SK-N-SH treated with all-trans-retinoic acid at 6 μM for 48 hours (cell line): ENCODE data around the gene QSOX1.

Experiments
- ATAC-seq: fragments of 200-7000 bp; cut with Tn5 transposase; 3 replicates; pipeline ENCODE4 v1.9.1; 2020; ENCODE audit warnings: mild to moderate bottlenecking, moderate library complexity
- ARNTL ChIP-seq: fragments of 450-650 bp; formaldehyde crosslinking; IDR thresholded peaks from 2 replicates; pipeline ENCODE4 v1.5.0; 2020; ENCODE audit warnings: low read depth, mild to moderate bottlenecking, moderate library complexity, borderline replicate concordance
- BACH2 ChIP-seq: fragments of 250-450 bp; sonication (Bioruptor Pico); IDR thresholded peaks from 2 replicates; pipeline ENCODE4 v1.9.0; 2021; ENCODE audit warnings: mild to moderate bottlenecking, borderline replicate concordance
- CSDC2 ChIP-seq: fragments of 250-450 bp; sonication (Bioruptor Pico); IDR thresholded peaks from 2 replicates; pipeline ENCODE4 v1.5.0; 2020; ENCODE audit warnings: mild to moderate bottlenecking, moderate library complexity
- ESRRG ChIP-seq: fragments of 250-450 bp; sonication (Bioruptor Pico); IDR thresholded peaks from 2 replicates; pipeline ENCODE4 v1.6.1; 2021; ENCODE audit warnings: mild to moderate bottlenecking
- GLIS3 ChIP-seq: fragments of 250-450 bp; sonication (Bioruptor Pico); IDR thresholded peaks from 2 replicates; pipeline ENCODE4 v1.5.0; 2020; ENCODE audit warnings: mild to moderate bottlenecking, moderate library complexity
- ISL1 ChIP-seq: fragments of 250-450 bp; sonication (Bioruptor Pico); IDR thresholded peaks from 2 replicates; pipeline ENCODE4 v2.1.2; 2022; ENCODE audit warnings: mild to moderate bottlenecking, moderate library complexity
- OSR1 ChIP-seq: fragments of 250-450 bp; sonication (Bioruptor Pico); IDR thresholded peaks from 2 replicates; pipeline ENCODE4 v1.8.0; 2022; ENCODE audit warnings: moderate library complexity, mild to moderate bottlenecking, inconsistent platforms
- POU6F1 ChIP-seq: fragments of 250-450 bp; sonication (Bioruptor Pico); IDR thresholded peaks from 2 replicates; pipeline ENCODE4 v1.8.0; 2021; ENCODE audit warnings: low read depth, mild to moderate bottlenecking, moderate library complexity, borderline replicate concordance
- PPARA ChIP-seq: fragments of 250-450 bp; sonication (Bioruptor Pico); IDR thresholded peaks from 2 replicates; pipeline ENCODE4 v1.5.0; 2020; ENCODE audit warnings: mild to moderate bottlenecking, borderline replicate concordance
- SNAI2 ChIP-seq: fragments of 250-450 bp; sonication (Bioruptor Pico); IDR thresholded peaks from 2 replicates; pipeline ENCODE4 v1.5.0; 2020; ENCODE audit warnings: mild to moderate bottlenecking, moderate library complexity
- TCF4 ChIP-seq: fragments of 250-450 bp; sonication (Bioruptor Pico); IDR thresholded peaks from 2 replicates; pipeline ENCODE4 v1.8.0; 2021; ENCODE audit warnings: mild to moderate bottlenecking, moderate library complexity, borderline replicate concordance
- TOX ChIP-seq: fragments of 250-450 bp; sonication (Bioruptor Pico); IDR thresholded peaks from 2 replicates; pipeline ENCODE4 v1.8.0; 2021; ENCODE audit warnings: mild to moderate bottlenecking, moderate library complexity, borderline replicate concordance
- TSHZ2 ChIP-seq: fragments of 250-450 bp; sonication (Bioruptor Pico); IDR thresholded peaks from 2 replicates; pipeline ENCODE4 v1.5.0; 2020; ENCODE audit warnings: mild to moderate bottlenecking, moderate library complexity
- ZC3H10 ChIP-seq: fragments of 250-450 bp; sonication (Bioruptor Pico); IDR thresholded peaks from 2 replicates; pipeline ENCODE4 v1.5.1; 2021; ENCODE audit warnings: mild to moderate bottlenecking, moderate library complexity
- ZFP3 ChIP-seq: fragments of 250-450 bp; sonication (Bioruptor Pico); IDR thresholded peaks from 2 replicates; pipeline ENCODE4 v1.5.0; 2020; ENCODE audit warnings: mild to moderate bottlenecking, moderate library complexity
- ZFP30 ChIP-seq: fragments of 450-650 bp; formaldehyde crosslinking; IDR thresholded peaks from 2 replicates; pipeline ENCODE4 v1.5.0; 2022; ENCODE audit warnings: mild to moderate bottlenecking, moderate library complexity
- ZNF565 ChIP-seq: fragments of 450-650 bp; formaldehyde crosslinking; conservative IDR thresholded peaks from 2 replicates; pipeline ENCODE4 v1.5.0; 2020; ENCODE audit warnings: low read depth, mild to moderate bottlenecking, moderate library complexity
- ZNF70 ChIP-seq: fragments of 450-650 bp; formaldehyde crosslinking; IDR thresholded peaks from 2 replicates; pipeline ENCODE4 v1.5.0; 2020; ENCODE audit warnings: mild to moderate bottlenecking, moderate library complexity
- ZNF8 ChIP-seq: fragments of 450-650 bp; formaldehyde crosslinking; IDR thresholded peaks from 2 replicates; pipeline ENCODE4 v1.5.0; 2020; ENCODE audit warnings: mild to moderate bottlenecking, moderate library complexity
- TF ChIP-seq, protein P1 (sequence below): fragments of 250-450 bp; sonication (Bioruptor Pico); IDR thresholded peaks from 2 replicates; pipeline ENCODE4 v1.8.0; 2020; ENCODE audit warnings: mild to moderate bottlenecking, moderate library complexity, borderline replicate concordance
- TF ChIP-seq, protein P2 (sequence below): fragments of 250-450 bp; sonication (Bioruptor Pico); IDR thresholded peaks from 2 replicates; pipeline ENCODE4 v1.5.1; 2021; ENCODE audit warnings: mild to moderate bottlenecking, moderate library complexity

The QSOX1 gene

DNA sequence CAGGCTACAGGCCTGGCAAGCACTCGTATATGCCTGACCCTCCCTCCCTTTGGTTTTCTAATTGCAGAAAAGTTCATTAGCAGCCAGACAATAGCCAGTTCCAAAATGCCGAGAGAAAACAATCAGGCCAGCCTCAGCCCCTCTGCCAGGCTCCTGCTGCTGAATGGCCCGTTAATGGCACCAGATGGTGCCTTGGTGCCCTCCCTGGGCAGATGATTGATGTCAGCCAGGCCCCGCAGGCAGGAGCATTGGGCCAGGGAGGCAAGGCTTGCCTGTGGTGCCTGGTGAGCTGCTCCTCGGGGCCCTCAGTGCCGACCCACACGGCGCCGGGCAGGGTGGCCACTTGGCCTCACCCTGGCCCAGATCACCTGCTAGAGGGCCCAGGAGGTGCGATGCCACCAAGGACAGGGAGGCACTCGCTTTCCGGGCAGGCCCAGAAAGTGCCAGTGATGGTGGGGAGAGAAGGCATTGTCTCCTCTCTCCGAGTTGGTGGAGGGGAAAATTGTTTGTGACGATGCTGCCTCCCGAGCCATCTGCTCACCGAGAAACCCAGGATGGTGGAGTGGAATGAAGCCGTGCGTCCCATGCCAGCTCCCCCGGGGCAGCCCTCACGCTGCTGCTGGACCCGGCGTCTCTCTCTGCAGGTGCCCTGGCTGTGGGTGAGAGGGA, 28.1 kb downstream of the QSOX1 start:
- TF ChIP-seq GLIS3 (CRISPR knock-in tag) (no peak), ZNF70 (CRISPR knock-in tag) (no peak), ZNF8 (CRISPR knock-in tag) (no peak), SNAI2 (CRISPR knock-in tag) (no peak), ZFP3 (CRISPR knock-in tag) (no peak)
- no peak for ATAC-seq

DNA sequence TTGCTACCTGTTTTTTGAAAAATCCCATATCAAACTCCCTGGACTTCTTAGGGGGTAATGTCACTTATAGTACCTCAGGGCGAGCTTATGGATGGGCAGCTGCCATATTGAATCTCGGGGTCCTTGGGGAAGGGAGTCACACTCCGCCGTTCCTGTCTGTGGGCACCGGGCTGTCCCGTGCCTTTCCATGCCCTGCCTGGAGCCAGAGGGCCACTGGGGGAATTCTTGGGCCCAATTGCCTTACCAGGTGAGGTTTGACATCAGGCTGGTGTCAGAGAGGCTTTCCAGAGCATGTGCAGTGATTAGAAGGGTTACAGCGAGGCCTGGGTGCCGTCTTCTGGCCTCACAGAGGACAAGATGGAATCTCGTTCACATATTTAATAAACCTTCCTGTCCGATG, 28.8 kb downstream of the QSOX1 start:
- no peak for ATAC-seq
- no peak for TF ChIP-seq ESRRG (CRISPR knock-in tag)
- TF ChIP-seq POU6F1, result no peak
- no peak for TF ChIP-seq ZFP3 (CRISPR knock-in tag)
- TF ChIP-seq CSDC2 (CRISPR knock-in tag), result no peak
- TF ChIP-seq TSHZ2 (CRISPR knock-in tag), result no peak
- TF ChIP-seq TCF4 (CRISPR knock-in tag), result no peak
- TF ChIP-seq ARNTL (CRISPR knock-in tag), result no peak
- TF ChIP-seq ZC3H10, result no peak
- no peak for TF ChIP-seq ZNF70 (CRISPR knock-in tag)
- no peak for TF ChIP-seq PPARA (CRISPR knock-in tag)
- no peak for TF ChIP-seq ZFP30 (CRISPR knock-in tag)
- no peak for TF ChIP-seq ISL1 (CRISPR knock-in tag)
- TF ChIP-seq, protein P1, sequence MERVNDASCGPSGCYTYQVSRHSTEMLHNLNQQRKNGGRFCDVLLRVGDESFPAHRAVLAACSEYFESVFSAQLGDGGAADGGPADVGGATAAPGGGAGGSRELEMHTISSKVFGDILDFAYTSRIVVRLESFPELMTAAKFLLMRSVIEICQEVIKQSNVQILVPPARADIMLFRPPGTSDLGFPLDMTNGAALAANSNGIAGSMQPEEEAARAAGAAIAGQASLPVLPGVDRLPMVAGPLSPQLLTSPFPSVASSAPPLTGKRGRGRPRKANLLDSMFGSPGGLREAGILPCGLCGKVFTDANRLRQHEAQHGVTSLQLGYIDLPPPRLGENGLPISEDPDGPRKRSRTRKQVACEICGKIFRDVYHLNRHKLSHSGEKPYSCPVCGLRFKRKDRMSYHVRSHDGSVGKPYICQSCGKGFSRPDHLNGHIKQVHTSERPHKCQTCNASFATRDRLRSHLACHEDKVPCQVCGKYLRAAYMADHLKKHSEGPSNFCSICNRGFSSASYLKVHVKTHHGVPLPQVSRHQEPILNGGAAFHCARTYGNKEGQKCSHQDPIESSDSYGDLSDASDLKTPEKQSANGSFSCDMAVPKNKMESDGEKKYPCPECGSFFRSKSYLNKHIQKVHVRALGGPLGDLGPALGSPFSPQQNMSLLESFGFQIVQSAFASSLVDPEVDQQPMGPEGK (CRISPR knock-in tag), result no peak
- no peak for TF ChIP-seq BACH2 (CRISPR knock-in tag)
- TF ChIP-seq OSR1 (CRISPR knock-in tag), result no peak
- TF ChIP-seq GLIS3 (CRISPR knock-in tag), result no peak
- no peak for TF ChIP-seq SNAI2 (CRISPR knock-in tag)
- TF ChIP-seq TOX (CRISPR knock-in tag), result no peak
- TF ChIP-seq, protein P2, sequence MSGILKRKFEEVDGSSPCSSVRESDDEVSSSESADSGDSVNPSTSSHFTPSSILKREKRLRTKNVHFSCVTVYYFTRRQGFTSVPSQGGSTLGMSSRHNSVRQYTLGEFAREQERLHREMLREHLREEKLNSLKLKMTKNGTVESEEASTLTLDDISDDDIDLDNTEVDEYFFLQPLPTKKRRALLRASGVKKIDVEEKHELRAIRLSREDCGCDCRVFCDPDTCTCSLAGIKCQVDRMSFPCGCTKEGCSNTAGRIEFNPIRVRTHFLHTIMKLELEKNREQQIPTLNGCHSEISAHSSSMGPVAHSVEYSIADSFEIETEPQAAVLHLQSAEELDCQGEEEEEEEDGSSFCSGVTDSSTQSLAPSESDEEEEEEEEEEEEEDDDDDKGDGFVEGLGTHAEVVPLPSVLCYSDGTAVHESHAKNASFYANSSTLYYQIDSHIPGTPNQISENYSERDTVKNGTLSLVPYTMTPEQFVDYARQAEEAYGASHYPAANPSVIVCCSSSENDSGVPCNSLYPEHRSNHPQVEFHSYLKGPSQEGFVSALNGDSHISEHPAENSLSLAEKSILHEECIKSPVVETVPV (CRISPR knock-in tag), result no peak
- TF ChIP-seq ZNF565, result no peak

GRCh38 chr1:180184041-180184440, 29.4 kb downstream of the QSOX1 start:
- no peak for ATAC-seq
- TF ChIP-seq TOX (CRISPR knock-in tag) (no peak), ZNF8 (CRISPR knock-in tag) (no peak), BACH2 (CRISPR knock-in tag) (no peak), ZNF565 (no peak), CSDC2 (CRISPR knock-in tag) (no peak), OSR1 (CRISPR knock-in tag) (no peak), SNAI2 (CRISPR knock-in tag) (no peak), TCF4 (CRISPR knock-in tag) (no peak), ESRRG (CRISPR knock-in tag) (no peak), ISL1 (CRISPR knock-in tag) (no peak), ZNF70 (CRISPR knock-in tag) (no peak), POU6F1 (no peak), ZFP3 (CRISPR knock-in tag) (no peak)
- TF ChIP-seq, protein P2 (CRISPR knock-in tag), result no peak
